HG03095 (cell line): ENCODE measurements around the gene RAB5IF.
A peak's percentile ranks its signal among the peaks of the same experiment; 100 is the strongest.
"Not testable (repeated sequence)": the region's sequence is repeated elsewhere in the genome, so short reads cannot be mapped to it uniquely, and the experiment has no call there.

Source experiments
- ATAC-seq: cut with Tn5 transposase; IDR thresholded peaks from one replicate; pipeline ENCODE4 v1.9.1; 2021; ENCODE audit warnings: moderate library complexity; ENCODE audit not compliant: unreplicated experiment

Gene RAB5IF

GRCh38 chr20:36585410-36586125, 20.0 kb upstream of the RAB5IF start:
- ATAC-seq: no peak

GRCh38 chr20:36587388-36588070, 18.1 kb upstream of the RAB5IF start:
- ATAC-seq: no peak

- no peak for ATAC-seq
Observed at GRCh38 chr20:36591281-36591680, 14.3 kb upstream of the RAB5IF start.

GRCh38 chr20:36591854-36592641, 13.5 kb upstream of the RAB5IF start:
- no peak for ATAC-seq

- no peak for ATAC-seq
Observed at GRCh38 chr20:36593347-36593929, 12.1 kb upstream of the RAB5IF start.

- no peak for ATAC-seq
Observed at GRCh38 chr20:36599912-36600345, 5.7 kb upstream of the RAB5IF start.

- no peak for ATAC-seq
Observed at GRCh38 chr20:36601540-36601939, 4.0 kb upstream of the RAB5IF start.

GRCh38 chr20:36604952-36605398, 604 bp upstream of the RAB5IF start:
- ATAC-seq: peak; percentile 35

GRCh38 chr20:36606158-36607066, 833 bp downstream of the RAB5IF start:
- ATAC-seq: peak; percentile 14

GRCh38 chr20:36607586-36608387, 2.2 kb downstream of the RAB5IF start:
- no peak for ATAC-seq

GRCh38 chr20:36608388-36608728, 2.8 kb downstream of the RAB5IF start:
- ATAC-seq: not testable (repeated sequence)

- no peak for ATAC-seq
Observed at GRCh38 chr20:36611625-36612024, 6.0 kb downstream of the RAB5IF start.

GRCh38 chr20:36613974-36614373, 8.4 kb downstream of the RAB5IF start:
- no peak for ATAC-seq

- no peak for ATAC-seq
Observed at GRCh38 chr20:36614781-36615557, 9.4 kb downstream of the RAB5IF start.

GRCh38 chr20:36620917-36621316, 15.3 kb downstream of the RAB5IF start:
- ATAC-seq: no peak

- no peak for ATAC-seq
Observed at GRCh38 chr20:36623444-36623843, 17.9 kb downstream of the RAB5IF start.

GRCh38 chr20:36624068-36624943, 18.7 kb downstream of the RAB5IF start:
- ATAC-seq: no peak

GRCh38 chr20:36624944-36625324, 19.4 kb downstream of the RAB5IF start:
- ATAC-seq: no peak
